Measurements from ENCODE around the gene CACNA2D4. TPM values are rescaled to one million over a fixed set of nuclear protein-coding genes. Genes with fewer than 3 reads are reported as not detected.

The CACNA2D4 gene
- total RNA-seq, 1 experiment from 2014 or later, result 1.7 TPM

GRCh38 chr12:1761857-1762256 lies 156.6 kb downstream of the CACNA2D4 start:
- Histone ChIP-seq H3K4me2 (ENCODE audit: low read length) (no peak overlapping the region), H3K36me3 (ENCODE audit: control insufficient read depth in 1 of 2, insufficient read depth in 2 of 2, low read length in 2 of 2) (no peaks in the 10 kb centered on the region), H3K4me3 (replicated peaks in 1 of 2; ENCODE audit: low read depth in 1 of 2, low read length in 2 of 2) (no peak overlapping the region), H3K79me2 (ENCODE audit: insufficient read depth, low read length) (peaks cover 82% of the 10 kb centered on the region), H3K27me3 (ENCODE audit: insufficient read depth, low read length) (no peaks in the 10 kb centered on the region), H3K9me3 (ENCODE audit: control insufficient read depth in 1 of 2, insufficient read depth in 1 of 2, low read depth in 1 of 2, low read length in 2 of 2) (no peaks in the 10 kb centered on the region), H3K9ac (ENCODE audit: low read length) (no peak overlapping the region), H2AFZ (ENCODE audit: low read depth, low read length, poor library complexity, severe bottlenecking) (no peak overlapping the region), H3K27ac (ENCODE audit: low read depth, low read length) (no peak overlapping the region), H3K9me2 (ENCODE audit: insufficient read depth) (no peaks in the 10 kb centered on the region), H3K4me1 (ENCODE audit: control insufficient read depth in 1 of 2, insufficient read depth in 2 of 2, low read length in 2 of 2) (peaks cover 17 to 44% of the 10 kb centered on the region in 2 experiments), H4K20me1 (ENCODE audit: insufficient read depth) (no peaks in the 10 kb centered on the region)
- ChIA-PET CTCF (no interaction called here), RAD21 (ENCODE audit: low non-redundant PET in 1 of 2, low total read pairs in 2 of 2, uncharacterized antibody in 2 of 2, unreplicated experiment in 2 of 2) (no interaction called here), POLR2A (no interaction called here)
- TF ChIP-seq YY1 (IDR thresholded peaks at IDR 0.05; ENCODE audit: extremely low read depth, insufficient replicate concordance, low read depth, low read length) (no peak), ZFX (IDR thresholded peaks at IDR 0.05) (no peak), REST (IDR thresholded peaks at IDR 0.05; ENCODE audit: low read depth) (no peak), JUND (IDR thresholded peaks at IDR 0.05) (no peak), EGR1 (IDR thresholded peaks at IDR 0.05; ENCODE audit: low read depth) (no peak)
- BruUV-seq (replicated peaks), result no TSS peak
- intact Hi-C loops (cut with micrococcal nuclease), result no loop called here
- ATAC-seq, result no peak
- DNase-seq (ENCODE audit: low read depth, low spot score), result no peak
